Neuron (in vitro differentiated cells): ENCODE data around the gene GIT2.
"Not testable (repeated sequence)": the region's sequence is repeated elsewhere in the genome, so short reads cannot be mapped to it uniquely, and the experiment has no call there.

Experiments
- H2AFZ ChIP-seq: one replicate; pipeline ENCODE4 v1.6.1; 2013; ENCODE audit warnings: low read depth, mild to moderate bottlenecking, inconsistent platforms, low read length, moderate library complexity
- H3K27me3 ChIP-seq: one replicate; pipeline ENCODE4 v1.6.1; 2013; ENCODE audit warnings: low read length; ENCODE audit not compliant: insufficient read depth
- H3K36me3 ChIP-seq: one replicate; pipeline ENCODE4 v1.6.1; 2013; ENCODE audit warnings: low read length; ENCODE audit not compliant: insufficient read depth
- H3K4me1 ChIP-seq: one replicate; pipeline ENCODE4 v1.6.1; 2013; ENCODE audit warnings: low read length; ENCODE audit not compliant: insufficient read depth
- H3K4me3 ChIP-seq: 2 replicates; pipeline ENCODE4 v1.5.1; 2013; ENCODE audit warnings: mild to moderate bottlenecking, low read length, moderate library complexity
- H3K9me3 ChIP-seq: one replicate; pipeline ENCODE4 v1.6.1; 2013; ENCODE audit warnings: low read length

The GIT2 gene

GRCh38 chr12:109946913-109947312, 49.3 kb downstream of the GIT2 start:
- peaks cover 32% of the 10 kb centered on the region for H3K36me3 ChIP-seq

GRCh38 chr12:109946505-109946904, 49.7 kb downstream of the GIT2 start:
- Histone ChIP-seq H3K27me3 (no peaks in the 10 kb centered on the region), H3K4me1 (peaks cover 46% of the 10 kb centered on the region), H2AFZ (no peak overlapping the region), H3K36me3 (peaks cover 28% of the 10 kb centered on the region), H3K9me3 (no peaks in the 10 kb centered on the region), H3K4me3 (no peak overlapping the region)

More at GRCh38 chr12:109946913-109947312, 49.3 kb downstream of the GIT2 start:
- Histone ChIP-seq H3K9me3 (no peaks in the 10 kb centered on the region), H3K27me3 (no peaks in the 10 kb centered on the region), H3K4me3 (no peak overlapping the region), H2AFZ (no peak overlapping the region), H3K4me1 (peaks cover 46% of the 10 kb centered on the region)

- Histone ChIP-seq H3K4me3 (no peak overlapping the region), H3K4me1 (peaks cover 40% of the 10 kb centered on the region), H3K9me3 (no peaks in the 10 kb centered on the region), H3K36me3 (peaks cover 15% of the 10 kb centered on the region), H2AFZ (no peak overlapping the region), H3K27me3 (no peaks in the 10 kb centered on the region)
These were observed 51.4 kb downstream of the GIT2 start for GRCh38 chr12:109944561-109945359.

DNA sequence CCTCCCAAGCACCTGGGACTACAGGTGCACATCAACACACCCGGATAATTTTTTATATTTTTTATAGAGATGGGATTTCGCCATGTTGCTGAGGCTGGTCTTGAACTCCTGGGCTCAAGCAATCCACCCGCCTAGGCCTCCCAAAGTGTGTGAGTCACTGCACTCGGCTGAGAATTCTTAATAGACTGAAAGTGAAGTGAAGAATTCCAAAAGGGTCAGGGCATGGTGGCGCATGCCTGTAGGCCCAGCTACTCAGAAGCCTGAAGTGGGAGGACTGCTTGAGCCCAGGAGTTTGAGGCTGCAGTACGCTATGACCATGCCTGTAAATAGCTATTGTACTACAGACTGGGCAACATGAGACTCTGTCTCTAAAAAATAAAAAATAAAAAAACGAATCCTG, 52.4 kb downstream of the GIT2 start:
- Histone ChIP-seq H3K9me3 (no peaks in the 10 kb centered on the region), H3K27me3 (no peaks in the 10 kb centered on the region), H3K4me1 (peaks cover 30% of the 10 kb centered on the region), H2AFZ (no peak overlapping the region), H3K36me3 (peaks cover 18% of the 10 kb centered on the region), H3K4me3 (no peak overlapping the region)

GRCh38 chr12:109940339-109940923, 55.7 kb downstream of the GIT2 start:
- Histone ChIP-seq H3K36me3 (peaks cover 28% of the 10 kb centered on the region), H2AFZ (no peak overlapping the region), H3K4me3 (no peak overlapping the region), H3K27me3 (no peaks in the 10 kb centered on the region), H3K4me1 (peaks cover 11% of the 10 kb centered on the region), H3K9me3 (no peaks in the 10 kb centered on the region)

DNA sequence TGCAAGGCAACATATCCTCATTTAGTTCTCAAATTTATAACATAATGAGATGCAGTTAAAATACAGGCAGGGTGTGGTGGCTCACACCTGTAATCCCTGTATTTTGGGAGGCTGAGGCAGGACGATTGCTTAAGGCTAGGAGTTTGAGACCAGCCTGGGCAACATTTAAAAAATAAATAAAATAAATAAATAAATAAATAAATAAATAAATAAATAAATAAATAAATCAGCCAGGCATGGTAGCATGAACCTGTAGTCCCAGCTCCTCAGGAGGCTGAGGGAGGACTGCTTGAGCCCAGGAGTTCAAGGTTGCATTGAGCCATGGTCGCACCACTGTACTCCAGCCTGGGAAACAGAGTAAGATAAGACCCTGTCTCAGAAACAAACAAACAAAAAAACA, 56.7 kb downstream of the GIT2 start:
- peaks cover 3% of the 10 kb centered on the region for H3K4me1 ChIP-seq
- H2AFZ ChIP-seq: no peak overlapping the region
- H3K4me3 ChIP-seq: no peak overlapping the region
- H3K36me3 ChIP-seq: peaks cover 28% of the 10 kb centered on the region
- no peaks in the 10 kb centered on the region for H3K9me3 ChIP-seq
- H3K27me3 ChIP-seq: no peaks in the 10 kb centered on the region

DNA sequence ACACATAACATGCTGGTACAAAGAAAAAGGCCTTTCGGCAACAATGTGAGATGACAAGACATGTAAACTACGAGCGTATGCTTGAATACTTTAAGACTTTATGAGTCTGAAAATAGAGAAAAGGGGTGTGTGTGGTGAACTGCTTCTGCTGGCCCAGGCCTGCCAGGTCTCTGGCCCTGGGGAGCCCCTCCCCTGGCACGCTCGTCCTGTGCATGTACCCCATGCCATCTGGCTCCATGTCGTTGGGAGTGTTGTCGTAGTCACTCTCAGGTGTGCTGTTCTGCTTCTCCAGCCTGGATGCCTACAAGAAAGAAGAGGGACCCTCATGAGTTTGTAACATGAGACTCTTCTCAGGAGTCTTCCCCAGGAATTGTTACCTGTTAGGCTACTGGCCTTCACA, 57.2 kb downstream of the GIT2 start:
- Histone ChIP-seq H3K36me3 (peaks cover 30% of the 10 kb centered on the region), H3K27me3 (no peaks in the 10 kb centered on the region), H3K9me3 (no peaks in the 10 kb centered on the region), H2AFZ (no peak overlapping the region), H3K4me3 (no peak overlapping the region), H3K4me1 (no peaks in the 10 kb centered on the region)

DNA sequence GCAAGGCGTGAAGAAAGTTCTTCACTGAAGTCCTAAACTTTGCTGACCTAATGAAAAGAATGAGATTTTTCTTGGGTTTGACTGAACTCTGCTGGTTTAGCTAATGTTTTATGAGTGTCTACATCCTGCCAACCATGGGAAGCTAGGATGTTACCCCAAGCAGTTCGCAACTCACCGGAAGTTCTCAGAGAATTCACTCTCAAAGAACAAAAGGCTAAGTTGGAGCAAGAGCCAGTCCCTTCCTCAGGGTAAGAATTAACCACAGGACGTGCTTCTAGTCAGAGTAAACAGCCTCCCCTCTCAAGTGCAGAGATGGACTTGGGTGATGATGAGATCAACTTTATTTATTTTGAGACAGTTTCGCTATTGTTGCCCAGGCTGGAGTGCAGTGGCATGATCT, 58.8 kb downstream of the GIT2 start:
- no peak overlapping the region for H2AFZ ChIP-seq
- H3K4me1 ChIP-seq: no peaks in the 10 kb centered on the region
- H3K4me3 ChIP-seq: no peak overlapping the region
- H3K36me3 ChIP-seq: peaks cover 41% of the 10 kb centered on the region
- H3K9me3 ChIP-seq: no peaks in the 10 kb centered on the region
- H3K27me3 ChIP-seq: no peaks in the 10 kb centered on the region

DNA sequence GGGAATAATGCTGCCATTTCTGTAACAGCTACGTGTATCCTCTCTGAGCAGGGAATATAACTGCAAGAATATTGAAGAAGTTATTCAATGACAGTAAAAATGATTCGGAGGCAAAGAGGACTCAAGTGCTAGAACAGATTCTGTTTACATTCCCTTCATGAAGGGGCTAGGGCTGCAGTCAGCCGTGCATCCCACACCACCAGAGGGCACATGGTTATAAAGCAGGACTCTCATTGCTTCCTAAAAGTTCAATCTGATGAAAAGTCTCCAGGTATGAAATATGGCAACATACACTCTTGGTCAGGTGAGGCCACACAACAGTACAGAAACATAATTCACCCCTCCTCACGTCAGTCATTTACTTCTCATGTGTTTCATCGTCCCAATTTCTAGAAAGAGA, 62.1 kb downstream of the GIT2 start:
- Histone ChIP-seq H3K36me3 (peaks cover 59% of the 10 kb centered on the region), H3K4me1 (no peaks in the 10 kb centered on the region), H2AFZ (no peak overlapping the region), H3K9me3 (no peaks in the 10 kb centered on the region), H3K4me3 (no peak overlapping the region), H3K27me3 (no peaks in the 10 kb centered on the region)

DNA sequence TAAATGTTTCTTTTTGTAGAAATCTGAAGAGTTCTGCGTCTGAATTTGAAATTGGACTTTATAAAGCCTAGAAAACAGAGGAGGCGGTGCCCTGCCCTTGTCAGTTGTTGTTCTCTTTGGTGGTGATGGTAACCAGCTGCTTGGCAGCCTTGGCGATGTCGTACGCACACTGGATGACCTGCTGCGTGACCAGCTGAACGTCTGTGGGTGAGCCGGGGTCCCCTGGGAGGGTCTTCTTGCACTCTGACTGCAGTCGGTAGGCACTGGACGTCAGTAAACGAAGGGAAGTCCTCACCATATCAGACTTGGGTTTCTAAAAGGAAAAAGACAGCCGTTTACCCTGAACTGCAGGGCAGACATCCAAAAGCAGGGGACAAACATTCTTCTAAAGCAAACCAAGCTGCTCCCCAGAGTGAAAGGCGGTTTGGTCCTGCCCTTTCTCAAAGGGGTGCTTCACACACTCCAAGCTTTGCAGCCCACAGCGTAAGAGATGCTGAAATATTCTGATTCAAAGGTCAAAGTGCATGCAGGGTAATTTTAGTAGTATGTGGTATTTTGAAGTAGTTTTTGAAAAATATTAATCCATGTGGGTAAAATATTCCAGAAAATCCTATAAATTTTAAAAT, 63.2 kb downstream of the GIT2 start:
- Histone ChIP-seq H2AFZ (no peak overlapping the region), H3K9me3 (no peaks in the 10 kb centered on the region), H3K4me3 (no peak overlapping the region), H3K27me3 (no peaks in the 10 kb centered on the region), H3K4me1 (no peaks in the 10 kb centered on the region), H3K36me3 (peaks cover 49% of the 10 kb centered on the region)

- no peaks in the 10 kb centered on the region for H3K27me3 ChIP-seq
- peaks cover 41% of the 10 kb centered on the region for H3K36me3 ChIP-seq
- H3K4me3 ChIP-seq: no peak overlapping the region
- H3K9me3 ChIP-seq: no peaks in the 10 kb centered on the region
- H3K4me1 ChIP-seq: no peaks in the 10 kb centered on the region
- H2AFZ ChIP-seq: no peak overlapping the region
These were observed 65.0 kb downstream of the GIT2 start for GRCh38 chr12:109931143-109931542.

- Histone ChIP-seq H3K27me3 (no peaks in the 10 kb centered on the region), H2AFZ (no peak overlapping the region), H3K36me3 (peaks cover 36% of the 10 kb centered on the region), H3K4me1 (no peaks in the 10 kb centered on the region), H3K4me3 (no peak overlapping the region), H3K9me3 (no peaks in the 10 kb centered on the region)
These were observed 66.0 kb downstream of the GIT2 start for GRCh38 chr12:109930028-109930800.

- peaks cover 36% of the 10 kb centered on the region for H3K36me3 ChIP-seq
- H3K27me3 ChIP-seq, H3K4me3 ChIP-seq, H2AFZ ChIP-seq, H3K4me1 ChIP-seq, H3K9me3 ChIP-seq: not testable (repeated sequence)
These were observed 66.8 kb downstream of the GIT2 start for GRCh38 chr12:109929326-109929725.
